Natural killer cell (primary cell): ENCODE results near the gene GALNT13. TPM values are rescaled to one million over a fixed set of nuclear protein-coding genes. Genes with fewer than 3 reads are reported as not detected.

Experiments used
- ATAC-seq, 3 donors: fragments of 150-1000 bp in 2 of 3; fragments of 200-7000 bp in 1 of 3; cut with Tn5 transposase; 1 replicate in 1 of 3; 2 replicates in 2 of 3; pipeline ENCODE4 v1.10.0; 2021; ENCODE audit warnings: mild to moderate bottlenecking in 2 of 3, moderate library complexity in 2 of 3
- DNase-seq, 2 donors: peaks; one replicate each; pipeline versions ENCODE4 v3.0.0 to v3.0.0-alpha.2; 2013 to 2021; ENCODE audit warnings: mixed read lengths in 1 of 2
- H3K27ac ChIP-seq: one replicate; pipeline ENCODE4 v1.5.1; 2013; ENCODE audit warnings: mild to moderate bottlenecking, low read length
- H3K27me3 ChIP-seq: one replicate; pipeline ENCODE4 v1.6.1; 2013; ENCODE audit warnings: low read length; ENCODE audit not compliant: control insufficient read depth, insufficient read depth
- H3K36me3 ChIP-seq: one replicate; pipeline ENCODE4 v1.6.1; 2013; ENCODE audit warnings: low read length; ENCODE audit not compliant: control insufficient read depth, insufficient read depth
- H3K4me1 ChIP-seq: one replicate; pipeline ENCODE4 v1.6.1; 2013; ENCODE audit warnings: low read length; ENCODE audit not compliant: control insufficient read depth, insufficient read depth
- H3K4me3 ChIP-seq: one replicate; pipeline ENCODE4 v1.5.1; 2013; ENCODE audit warnings: low read length
- H3K9me3 ChIP-seq: one replicate; pipeline ENCODE4 v1.6.1; 2013; ENCODE audit warnings: low read length; ENCODE audit not compliant: control insufficient read depth, insufficient read depth
- H3K27ac Mint-ChIP-seq, 2 donors: one replicate each; pipeline ENCODE4 v1.8.0; 2022; ENCODE audit warnings: mild to moderate bottlenecking in 2 of 2, mixed read lengths in 2 of 2, moderate library complexity in 1 of 2
- H3K27me3 Mint-ChIP-seq, 2 donors: one replicate each; pipeline ENCODE4 v1.8.0; 2022; ENCODE audit warnings: low read depth in 2 of 2, mixed read lengths in 2 of 2
- H3K36me3 Mint-ChIP-seq: one replicate; pipeline ENCODE4 v1.8.0; 2022; ENCODE audit warnings: mixed read lengths
- H3K4me1 Mint-ChIP-seq, 2 donors: one replicate each; pipeline ENCODE4 v1.8.0; 2022; ENCODE audit warnings: mixed read lengths in 2 of 2
- H3K4me3 Mint-ChIP-seq: one replicate; pipeline ENCODE4 v1.8.0; 2022; ENCODE audit warnings: mild to moderate bottlenecking, moderate library complexity, mixed read lengths
- H3K9me3 Mint-ChIP-seq, 2 donors: one replicate each; pipeline ENCODE4 v1.8.0; 2022; ENCODE audit warnings: mixed read lengths in 2 of 2
- WGBS: methylation state at CpG from one replicate; pipeline ENCODE4 v1.1.7; 2013; ENCODE audit warnings: missing lambda C conversion rate; ENCODE audit not compliant: insufficient coverage; 5-methylcytosine and 5-hydroxymethylcytosine counted together
- intact Hi-C: fragments of 100-400 bp; cut with micrococcal nuclease; formaldehyde crosslinking; loops from one replicate; pipeline ENCODE4 v1.14.2; 2022
- total RNA-seq, 4 donors: library from RNA; stranded (reverse); fragments of 120-200 nt in 1 of 4; gene quantifications; one replicate each; pipeline versions ENCODE4 v1.2.3 to v1.2.4, GENCODE V29; 2013 to 2022
- TF ChIP-seq, protein P1 (sequence below): fragments of 200-600 bp; IDR thresholded peaks from one replicate; pipeline ENCODE4 v1.8.0; 2022; ENCODE audit warnings: antibody characterized with exemption

Gene GALNT13
- total RNA-seq, 3 donors from 2014 or later (not counting 1 experiment from before 2014, with no cell fraction given), result not detected

DNA sequence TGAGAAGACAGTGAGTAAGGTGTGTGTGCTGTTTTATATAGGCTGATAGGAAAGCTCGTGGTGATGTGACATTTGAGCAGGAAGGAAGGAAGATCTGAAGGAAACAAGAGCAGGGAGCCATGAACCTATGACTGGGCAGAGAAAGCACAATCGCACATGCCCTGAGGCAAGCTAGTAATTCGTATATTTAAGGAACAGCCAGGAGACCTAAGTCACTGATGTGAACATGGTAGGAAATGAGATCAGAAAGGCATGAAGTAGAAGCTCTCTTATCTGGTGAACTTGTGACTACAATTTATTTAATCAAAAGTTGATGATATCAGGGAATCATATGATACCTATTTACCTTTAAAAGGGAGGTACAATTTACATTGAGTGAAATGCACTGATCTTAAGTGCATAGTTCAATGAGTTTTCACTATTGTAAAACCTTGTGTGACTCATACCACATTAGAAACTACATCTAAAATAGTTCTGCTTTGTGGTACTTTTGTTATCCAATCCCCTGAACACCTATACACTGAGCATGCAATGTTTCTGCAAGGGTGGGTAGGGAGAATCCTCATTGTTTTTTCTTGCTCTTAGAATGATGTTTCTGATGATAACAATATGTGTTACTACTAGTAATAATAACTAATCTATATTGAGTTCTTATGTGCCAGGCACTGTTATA lies 67.5 kb downstream of the GALNT13 start:
- ATAC-seq (no peak), DNase-seq (no peak)
- TF ChIP-seq, protein P1, sequence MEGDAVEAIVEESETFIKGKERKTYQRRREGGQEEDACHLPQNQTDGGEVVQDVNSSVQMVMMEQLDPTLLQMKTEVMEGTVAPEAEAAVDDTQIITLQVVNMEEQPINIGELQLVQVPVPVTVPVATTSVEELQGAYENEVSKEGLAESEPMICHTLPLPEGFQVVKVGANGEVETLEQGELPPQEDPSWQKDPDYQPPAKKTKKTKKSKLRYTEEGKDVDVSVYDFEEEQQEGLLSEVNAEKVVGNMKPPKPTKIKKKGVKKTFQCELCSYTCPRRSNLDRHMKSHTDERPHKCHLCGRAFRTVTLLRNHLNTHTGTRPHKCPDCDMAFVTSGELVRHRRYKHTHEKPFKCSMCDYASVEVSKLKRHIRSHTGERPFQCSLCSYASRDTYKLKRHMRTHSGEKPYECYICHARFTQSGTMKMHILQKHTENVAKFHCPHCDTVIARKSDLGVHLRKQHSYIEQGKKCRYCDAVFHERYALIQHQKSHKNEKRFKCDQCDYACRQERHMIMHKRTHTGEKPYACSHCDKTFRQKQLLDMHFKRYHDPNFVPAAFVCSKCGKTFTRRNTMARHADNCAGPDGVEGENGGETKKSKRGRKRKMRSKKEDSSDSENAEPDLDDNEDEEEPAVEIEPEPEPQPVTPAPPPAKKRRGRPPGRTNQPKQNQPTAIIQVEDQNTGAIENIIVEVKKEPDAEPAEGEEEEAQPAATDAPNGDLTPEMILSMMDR, result no peak
- no peaks in the 10 kb centered on the region for H3K9me3 ChIP-seq
- 62% methylated on average over 3 of the region's 3 CpGs for WGBS
- intact Hi-C loops, result no loop called here
- no peak overlapping the region for H3K4me3 Mint-ChIP-seq
- H3K4me3 ChIP-seq, result no peak overlapping the region
- H3K27ac Mint-ChIP-seq, result no peak overlapping the region
- H3K4me1 ChIP-seq, result no peaks in the 10 kb centered on the region
- H3K4me1 Mint-ChIP-seq, result no peaks in the 10 kb centered on the region
- H3K27me3 Mint-ChIP-seq, result no peaks in the 10 kb centered on the region
- H3K36me3 Mint-ChIP-seq, result no peaks in the 10 kb centered on the region
- no peaks in the 10 kb centered on the region for H3K36me3 ChIP-seq
- H3K27me3 ChIP-seq, result no peaks in the 10 kb centered on the region
- H3K9me3 Mint-ChIP-seq, result peaks cover 9 to 20% of the 10 kb centered on the region in 2 donors
- no peak overlapping the region for H3K27ac ChIP-seq

GRCh38 chr2:153940511-153940910 lies 68.8 kb downstream of the GALNT13 start:
- no peaks in the 10 kb centered on the region for H3K36me3 Mint-ChIP-seq
- TF ChIP-seq, protein P1, result no peak
- Histone ChIP-seq H3K27ac (no peak overlapping the region), H3K9me3 (no peaks in the 10 kb centered on the region), H3K27me3 (no peaks in the 10 kb centered on the region), H3K4me1 (no peaks in the 10 kb centered on the region), H3K36me3 (no peaks in the 10 kb centered on the region), H3K4me3 (no peak overlapping the region)
- H3K27ac Mint-ChIP-seq, result no peak overlapping the region
- H3K4me1 Mint-ChIP-seq, result no peaks in the 10 kb centered on the region
- H3K4me3 Mint-ChIP-seq, result no peak overlapping the region
- peaks cover 9 to 25% of the 10 kb centered on the region in 2 donors for H3K9me3 Mint-ChIP-seq
- no peaks in the 10 kb centered on the region for H3K27me3 Mint-ChIP-seq
- intact Hi-C loops, result no loop called here
- WGBS, result 92% methylated on average over 3 of the region's 3 CpGs
- DNase-seq (no peak), ATAC-seq (no peak)

DNA sequence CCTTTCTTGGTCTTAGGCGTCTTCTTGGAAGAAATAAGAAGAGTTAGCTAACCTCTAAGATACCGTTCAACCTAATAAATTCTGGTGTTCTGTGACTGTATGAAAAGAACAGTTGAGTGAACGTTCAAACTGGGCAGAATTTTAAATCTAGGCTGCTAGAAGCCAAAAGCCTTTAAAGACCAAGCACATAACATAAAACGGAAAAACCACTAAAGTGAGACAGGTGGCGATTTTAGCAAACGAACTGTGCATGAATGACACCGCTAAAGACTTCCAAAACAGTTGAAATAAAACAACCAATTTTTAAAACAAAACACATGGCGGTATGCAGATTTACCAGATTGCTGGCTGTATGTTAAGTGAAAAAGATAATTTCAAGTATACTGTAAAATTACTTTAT lies 73.1 kb downstream of the GALNT13 start:
- Histone ChIP-seq H3K4me3 (no peak overlapping the region), H3K4me1 (no peaks in the 10 kb centered on the region), H3K27ac (no peak overlapping the region), H3K9me3 (no peaks in the 10 kb centered on the region), H3K27me3 (no peaks in the 10 kb centered on the region), H3K36me3 (no peaks in the 10 kb centered on the region)
- 91% methylated on average over 7 of the region's 8 CpGs for WGBS
- DNase-seq, result no peak
- Mint-ChIP-seq H3K27ac (no peak overlapping the region), H3K4me3 (no peak overlapping the region), H3K36me3 (no peaks in the 10 kb centered on the region), H3K4me1 (no peaks in the 10 kb centered on the region), H3K9me3 (peaks cover 9 to 12% of the 10 kb centered on the region in 2 donors), H3K27me3 (no peaks in the 10 kb centered on the region)
- intact Hi-C loops, result no loop called here
- TF ChIP-seq, protein P1, result no peak
- ATAC-seq, result no peak

- TF ChIP-seq, protein P1, result no peak
- H3K9me3 ChIP-seq, result no peaks in the 10 kb centered on the region
- H3K9me3 Mint-ChIP-seq, result peaks cover 11 to 13% of the 10 kb centered on the region in 2 donors
- no peaks in the 10 kb centered on the region for H3K36me3 ChIP-seq
- no peaks in the 10 kb centered on the region for H3K36me3 Mint-ChIP-seq
- H3K4me1 Mint-ChIP-seq, result no peaks in the 10 kb centered on the region
- no peak overlapping the region for H3K4me3 ChIP-seq
- no peaks in the 10 kb centered on the region for H3K27me3 Mint-ChIP-seq
- H3K27me3 ChIP-seq, result no peaks in the 10 kb centered on the region
- no peak for DNase-seq
- no peak overlapping the region for H3K27ac ChIP-seq
- no peaks in the 10 kb centered on the region for H3K4me1 ChIP-seq
- no peak overlapping the region for H3K27ac Mint-ChIP-seq
- no peak for ATAC-seq
- intact Hi-C loops, result no loop called here
- no peak overlapping the region for H3K4me3 Mint-ChIP-seq
Observed at GRCh38 chr2:153946036-153946435, 74.3 kb downstream of the GALNT13 start.
